Neuronal stem cell (in vitro differentiated cells): ENCODE data around the gene AMOTL1.

ENCODE experiments used
- DNase-seq: peaks from one replicate; pipeline ENCODE4 v3.0.0-alpha.2; 2013; ENCODE audit warnings: low spot score
- H2AFZ ChIP-seq: one replicate; pipeline ENCODE4 v1.6.1; 2013; ENCODE audit warnings: mild to moderate bottlenecking, low read length, inconsistent platforms
- H2AK5ac ChIP-seq: 2 replicates; pipeline ENCODE4 v1.6.1; 2013; ENCODE audit warnings: low read depth, mild to moderate bottlenecking, inconsistent platforms, low read length, moderate library complexity, mixed read lengths
- H2BK120ac ChIP-seq: 2 replicates; pipeline ENCODE4 v1.6.1; 2013; ENCODE audit warnings: low read depth, mild to moderate bottlenecking, inconsistent platforms, low read length, moderate library complexity, mixed read lengths
- H2BK12ac ChIP-seq: one replicate; pipeline ENCODE4 v1.6.1; 2013; ENCODE audit warnings: low read length, inconsistent platforms
- H2BK15ac ChIP-seq: 2 replicates; pipeline ENCODE4 v1.6.1; 2013; ENCODE audit warnings: mild to moderate bottlenecking, low read length, inconsistent platforms, mixed read lengths
- H2BK5ac ChIP-seq: one replicate; pipeline ENCODE4 v1.6.1; 2013; ENCODE audit warnings: inconsistent platforms, mild to moderate bottlenecking, low read length, moderate library complexity
- H3K14ac ChIP-seq: one replicate; pipeline ENCODE4 v1.6.1; 2013; ENCODE audit warnings: low read length, inconsistent platforms
- H3K18ac ChIP-seq: 2 replicates; pipeline ENCODE4 v1.6.1; 2013; ENCODE audit warnings: low read length, inconsistent platforms
- H3K23ac ChIP-seq: 2 replicates; pipeline ENCODE4 v1.6.1; 2013; ENCODE audit warnings: low read depth, mild to moderate bottlenecking, mixed read lengths, low read length, inconsistent platforms; ENCODE audit not compliant: poor library complexity
- H3K27ac ChIP-seq: replicated peaks from 3 replicates; pipeline ENCODE4 v1.5.1; 2013; ENCODE audit warnings: low read length, inconsistent platforms
- H3K27me3 ChIP-seq, 3 experiments: 2 replicates each; pipeline ENCODE4 v1.6.1; 2013; ENCODE audit warnings: low read length in 3 of 3, mild to moderate bottlenecking in 2 of 3, inconsistent platforms in 1 of 3, low read depth in 1 of 3, mixed read lengths in 1 of 3, moderate library complexity in 1 of 3; ENCODE audit not compliant: control insufficient read depth in 3 of 3, insufficient read depth in 3 of 3
- H3K36me3 ChIP-seq, 2 donors: replicated peaks in 1 of 2; 2 replicates each; pipeline ENCODE4 v1.6.1; 2013; ENCODE audit warnings: low read length in 2 of 2; ENCODE audit not compliant: control insufficient read depth in 2 of 2, insufficient read depth in 2 of 2
- H3K4ac ChIP-seq: 2 replicates; pipeline ENCODE4 v1.6.1; 2013; ENCODE audit warnings: inconsistent platforms, mild to moderate bottlenecking, low read length, moderate library complexity
- H3K4me1 ChIP-seq, 2 donors: 1 replicate in 1 of 2; 2 replicates in 1 of 2; pipeline ENCODE4 v1.6.1; 2013; ENCODE audit warnings: low read length in 2 of 2, low read depth in 1 of 2; ENCODE audit not compliant: control insufficient read depth in 2 of 2, insufficient read depth in 1 of 2
- H3K4me2 ChIP-seq: one replicate; pipeline ENCODE4 v1.6.1; 2013; ENCODE audit warnings: mild to moderate bottlenecking, low read length, inconsistent platforms; ENCODE audit not compliant: insufficient read depth, poor library complexity, severe bottlenecking
- H3K4me3 ChIP-seq, 2 donors: 2 replicates each; pipeline ENCODE4 v1.5.1; 2013; ENCODE audit warnings: low read length in 2 of 2, mild to moderate bottlenecking in 2 of 2, inconsistent platforms in 1 of 2, moderate library complexity in 1 of 2
- H3K79me1 ChIP-seq: one replicate; pipeline ENCODE4 v1.6.1; 2013; ENCODE audit warnings: low read depth, mild to moderate bottlenecking, inconsistent platforms, low read length, moderate library complexity
- H3K9ac ChIP-seq: one replicate; pipeline ENCODE4 v1.6.1; 2013; ENCODE audit warnings: mild to moderate bottlenecking, low read depth, low read length, inconsistent platforms; ENCODE audit not compliant: poor library complexity
- H3K9me3 ChIP-seq, 2 donors: replicated peaks in 1 of 2; 2 replicates each; pipeline versions ENCODE3 to v1.6.1; 2013; ENCODE audit warnings: low read length in 2 of 2, mild to moderate bottlenecking in 2 of 2, inconsistent platforms in 1 of 2, low read depth in 1 of 2, mixed read lengths in 1 of 2, moderate library complexity in 1 of 2; ENCODE audit not compliant: control insufficient read depth in 2 of 2, insufficient read depth in 1 of 2
- H4K8ac ChIP-seq: one replicate; pipeline ENCODE4 v1.6.1; 2013; ENCODE audit warnings: low read depth, mild to moderate bottlenecking, inconsistent platforms, low read length, moderate library complexity
- H4K91ac ChIP-seq: one replicate; pipeline ENCODE4 v1.6.1; 2013; ENCODE audit warnings: low read length, low read depth, mild to moderate bottlenecking, inconsistent platforms; ENCODE audit not compliant: poor library complexity
- WGBS, 2 donors: extraction: QIAGEN DNeasy Blood & Tissue Kit; methylation state at CpG; one replicate each; pipeline ENCODE4 v1.1.7; 2013; ENCODE audit warnings: missing lambda C conversion rate in 2 of 2, mixed read lengths in 1 of 2; ENCODE audit not compliant: insufficient read length in 2 of 2, insufficient replicate concordance in 1 of 2; ENCODE audit errors: extremely low coverage in 2 of 2; 5-methylcytosine and 5-hydroxymethylcytosine counted together

AMOTL1 gene

DNA sequence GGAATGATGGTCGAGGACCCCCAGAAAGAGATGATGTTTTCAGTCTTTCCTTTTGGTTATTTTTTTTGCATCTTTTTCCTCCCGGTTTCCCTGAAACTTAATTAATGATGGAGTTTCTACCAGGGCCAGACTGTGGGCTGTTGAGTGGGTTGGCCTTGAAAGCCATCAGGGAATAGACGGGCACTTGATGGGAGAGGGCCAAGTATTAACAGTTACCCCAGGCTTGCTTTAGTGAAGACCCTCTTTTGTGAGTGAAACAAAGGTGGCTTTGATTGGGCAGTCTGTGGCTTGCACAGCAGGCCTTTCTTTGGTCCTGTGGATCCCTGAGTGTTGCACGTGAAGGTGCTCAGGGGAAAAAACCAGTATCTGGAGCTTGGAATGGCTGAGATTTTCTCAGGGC, 56.9 kb downstream of the AMOTL1 start:
- H3K27me3 ChIP-seq: no peaks in the 10 kb centered on the region
- no peak overlapping the region for H2AK5ac ChIP-seq
- peaks cover 8 to 31% of the 10 kb centered on the region in 2 donors for H3K9me3 ChIP-seq
- H3K9ac ChIP-seq: no peak overlapping the region
- no peak overlapping the region for H3K4ac ChIP-seq
- WGBS, 2 donors: no CpG with 5 or more reads among the region's 4 CpGs
- no peak overlapping the region for H2BK120ac ChIP-seq
- no peak overlapping the region for H3K14ac ChIP-seq
- no peak overlapping the region for H3K23ac ChIP-seq
- H3K4me3 ChIP-seq: no peak overlapping the region
- no peak overlapping the region for H2BK12ac ChIP-seq
- H2BK15ac ChIP-seq: no peak overlapping the region
- no peak overlapping the region for H2AFZ ChIP-seq
- no peaks in the 10 kb centered on the region for H3K79me1 ChIP-seq
- no peak overlapping the region for H2BK5ac ChIP-seq
- H3K4me1 ChIP-seq: peaks cover 4 to 5% of the 10 kb centered on the region in 2 donors
- H4K91ac ChIP-seq: no peak overlapping the region
- no peak overlapping the region for H3K18ac ChIP-seq
- H3K4me2 ChIP-seq: no peak overlapping the region
- H3K27ac ChIP-seq: no peak overlapping the region
- peaks cover 34 to 100% of the 10 kb centered on the region in 2 donors for H3K36me3 ChIP-seq
- DNase-seq: no peak
- no peak overlapping the region for H4K8ac ChIP-seq

DNA sequence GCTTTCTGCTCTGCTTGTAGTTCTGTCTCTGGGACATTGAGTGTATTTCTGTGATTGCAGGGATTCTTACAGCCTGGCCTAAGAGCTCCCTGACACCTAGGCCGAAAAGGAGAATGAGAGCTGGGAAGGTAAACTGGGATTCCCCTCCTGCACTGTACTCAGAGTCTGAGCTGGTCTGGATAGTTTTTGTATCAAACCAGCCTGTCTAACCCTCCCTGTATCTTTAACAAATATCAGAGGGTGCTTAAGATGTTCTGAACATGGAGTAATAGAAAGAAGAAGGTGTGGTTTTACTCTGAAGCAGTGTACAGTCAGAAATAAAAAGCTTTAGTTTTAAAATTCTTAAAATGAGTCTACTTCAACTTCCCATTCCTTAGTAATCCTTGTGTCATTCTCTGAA, 57.3 kb downstream of the AMOTL1 start:
- H3K18ac ChIP-seq: no peak overlapping the region
- H3K4me1 ChIP-seq: peaks cover 4 to 5% of the 10 kb centered on the region in 2 donors
- H3K79me1 ChIP-seq: no peaks in the 10 kb centered on the region
- H2AK5ac ChIP-seq: no peak overlapping the region
- H3K9me3 ChIP-seq: peaks cover 6 to 28% of the 10 kb centered on the region in 2 donors
- no peak overlapping the region for H2BK120ac ChIP-seq
- no peak overlapping the region for H2BK15ac ChIP-seq
- H4K91ac ChIP-seq: no peak overlapping the region
- no peak overlapping the region for H3K27ac ChIP-seq
- H3K14ac ChIP-seq: no peak overlapping the region
- no peak overlapping the region for H3K4me3 ChIP-seq
- WGBS, 2 donors: no CpG with 5 or more reads among the region's 1 CpG
- no peak overlapping the region for H3K4ac ChIP-seq
- H3K36me3 ChIP-seq: peaks cover 34 to 100% of the 10 kb centered on the region in 2 donors
- H2BK12ac ChIP-seq: no peak overlapping the region
- no peak overlapping the region for H4K8ac ChIP-seq
- H3K27me3 ChIP-seq: no peaks in the 10 kb centered on the region
- H3K23ac ChIP-seq: no peak overlapping the region
- no peak overlapping the region for H3K4me2 ChIP-seq
- no peak overlapping the region for H3K9ac ChIP-seq
- H2BK5ac ChIP-seq: no peak overlapping the region
- no peak for DNase-seq
- no peak overlapping the region for H2AFZ ChIP-seq

DNA sequence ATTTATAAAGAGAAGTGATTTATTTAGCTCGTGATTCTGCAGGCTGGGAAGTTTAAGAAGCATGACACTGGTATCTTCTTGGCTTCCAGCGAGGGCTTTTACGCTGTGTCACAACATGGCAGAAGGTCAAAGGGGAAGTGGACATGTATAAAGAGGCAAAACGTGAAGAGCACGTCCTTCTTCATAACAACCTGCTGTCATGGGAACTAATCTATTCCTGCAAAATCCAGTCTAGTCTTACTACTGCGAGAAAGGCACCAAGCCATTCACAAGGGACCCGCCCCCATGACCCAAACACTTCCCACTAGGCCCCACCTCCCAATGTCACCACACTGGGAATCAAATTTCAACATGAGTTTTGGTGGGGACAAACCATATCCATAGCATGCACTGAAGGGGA, 58.3 kb downstream of the AMOTL1 start:
- Histone ChIP-seq H3K27me3 (no peaks in the 10 kb centered on the region), H2BK12ac (no peak overlapping the region), H2BK15ac (no peak overlapping the region), H3K4me1 (peaks cover 4 to 5% of the 10 kb centered on the region in 2 donors), H3K4me2 (no peak overlapping the region), H3K14ac (no peak overlapping the region), H3K27ac (no peak overlapping the region), H3K18ac (no peak overlapping the region), H3K4ac (no peak overlapping the region), H3K9me3 (peaks cover 4 to 24% of the 10 kb centered on the region in 2 donors), H3K23ac (no peak overlapping the region), H3K79me1 (no peaks in the 10 kb centered on the region), H4K91ac (no peak overlapping the region), H2BK5ac (no peak overlapping the region), H2AK5ac (no peak overlapping the region), H2BK120ac (no peak overlapping the region), H2AFZ (no peak overlapping the region), H3K4me3 (no peak overlapping the region), H3K36me3 (peaks cover 35 to 100% of the 10 kb centered on the region in 2 donors), H3K9ac (no peak overlapping the region), H4K8ac (no peak overlapping the region)
- no peak for DNase-seq
- WGBS, 2 donors: no CpG with 5 or more reads among the region's 7 CpGs

DNA sequence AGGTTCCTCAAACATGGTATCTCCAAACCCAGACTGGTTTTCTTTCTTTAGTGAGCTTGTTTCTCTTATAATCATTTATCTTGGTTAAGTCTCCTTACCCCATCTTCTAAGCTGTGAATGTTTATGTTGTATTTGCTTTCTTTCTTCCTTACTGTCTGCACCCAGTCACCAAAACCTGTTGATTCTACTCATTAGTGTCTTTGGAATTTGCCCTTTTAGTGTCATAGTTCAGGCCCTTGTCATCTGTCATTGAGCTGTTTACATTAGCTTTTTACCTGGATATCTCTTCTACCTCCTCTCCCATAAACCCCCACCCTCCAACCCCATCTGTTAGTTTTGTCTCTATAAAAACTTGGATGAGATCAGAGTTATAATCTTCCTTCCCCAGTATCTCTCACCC, 59.9 kb downstream of the AMOTL1 start:
- H3K4me2 ChIP-seq: no peak overlapping the region
- H4K8ac ChIP-seq: no peak overlapping the region
- no peak overlapping the region for H3K27ac ChIP-seq
- no peak for DNase-seq
- no peak overlapping the region for H3K14ac ChIP-seq
- H2BK5ac ChIP-seq: no peak overlapping the region
- H2AFZ ChIP-seq: no peak overlapping the region
- H3K4me1 ChIP-seq: peaks cover 4 to 5% of the 10 kb centered on the region in 2 donors
- no peak overlapping the region for H3K18ac ChIP-seq
- peaks cover 4 to 21% of the 10 kb centered on the region in 2 donors for H3K9me3 ChIP-seq
- no peak overlapping the region for H2BK120ac ChIP-seq
- no peaks in the 10 kb centered on the region for H3K27me3 ChIP-seq
- no peak overlapping the region for H2BK12ac ChIP-seq
- no peak overlapping the region for H3K4me3 ChIP-seq
- no peaks in the 10 kb centered on the region for H3K79me1 ChIP-seq
- H3K9ac ChIP-seq: no peak overlapping the region
- H2BK15ac ChIP-seq: no peak overlapping the region
- H2AK5ac ChIP-seq: no peak overlapping the region
- H3K4ac ChIP-seq: no peak overlapping the region
- peaks cover 33 to 100% of the 10 kb centered on the region in 2 donors for H3K36me3 ChIP-seq
- H3K23ac ChIP-seq: no peak overlapping the region
- no peak overlapping the region for H4K91ac ChIP-seq
